Measurements from ENCODE around the gene GPR157.

- TF ChIP-seq, protein P1, sequence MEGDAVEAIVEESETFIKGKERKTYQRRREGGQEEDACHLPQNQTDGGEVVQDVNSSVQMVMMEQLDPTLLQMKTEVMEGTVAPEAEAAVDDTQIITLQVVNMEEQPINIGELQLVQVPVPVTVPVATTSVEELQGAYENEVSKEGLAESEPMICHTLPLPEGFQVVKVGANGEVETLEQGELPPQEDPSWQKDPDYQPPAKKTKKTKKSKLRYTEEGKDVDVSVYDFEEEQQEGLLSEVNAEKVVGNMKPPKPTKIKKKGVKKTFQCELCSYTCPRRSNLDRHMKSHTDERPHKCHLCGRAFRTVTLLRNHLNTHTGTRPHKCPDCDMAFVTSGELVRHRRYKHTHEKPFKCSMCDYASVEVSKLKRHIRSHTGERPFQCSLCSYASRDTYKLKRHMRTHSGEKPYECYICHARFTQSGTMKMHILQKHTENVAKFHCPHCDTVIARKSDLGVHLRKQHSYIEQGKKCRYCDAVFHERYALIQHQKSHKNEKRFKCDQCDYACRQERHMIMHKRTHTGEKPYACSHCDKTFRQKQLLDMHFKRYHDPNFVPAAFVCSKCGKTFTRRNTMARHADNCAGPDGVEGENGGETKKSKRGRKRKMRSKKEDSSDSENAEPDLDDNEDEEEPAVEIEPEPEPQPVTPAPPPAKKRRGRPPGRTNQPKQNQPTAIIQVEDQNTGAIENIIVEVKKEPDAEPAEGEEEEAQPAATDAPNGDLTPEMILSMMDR (IDR thresholded peaks at IDR 0.05) = no peak
- TF ChIP-seq EZH2 (IDR thresholded peaks at IDR 0.05; ENCODE audit: borderline replicate concordance, insufficient read depth, low read depth, low read length, poor library complexity, severe bottlenecking) = no peak
These were observed 42.9 kb downstream of the GPR157 start for GRCh38 chr1:9086045-9086444.

Measured in B cell (primary cell).